OCI-LY1 (cell line): ENCODE measurements around the gene MEIOSIN.
"Not testable (repeated sequence)": the region's sequence is repeated elsewhere in the genome, so short reads cannot be mapped to it uniquely, and the experiment has no call there.

Source experiments
- H2AFZ ChIP-seq: fragments of 200-600 bp; sonication (generic), shearing (Covaris generic); 2 replicates; pipeline ENCODE4 v1.6.0; 2014; ENCODE audit warnings: antibody characterized with exemption, mild to moderate bottlenecking, low read length
- H3F3A ChIP-seq: fragments of 200-600 bp; sonication (generic), shearing (Covaris generic); 2 replicates; pipeline ENCODE4 v1.6.0; 2014; ENCODE audit warnings: mild to moderate bottlenecking, antibody characterized with exemption, low read length, moderate library complexity; ENCODE audit not compliant: insufficient read depth
- H3K27ac ChIP-seq: fragments of 200-600 bp; sonication (generic); 2 replicates; pipeline ENCODE4 v1.5.1; 2014; ENCODE audit warnings: low read length, mixed run types, mild to moderate bottlenecking, low read depth; ENCODE audit not compliant: poor library complexity, severe bottlenecking
- H3K27me3 ChIP-seq: fragments of 200-600 bp; sonication (generic); 2 replicates; pipeline ENCODE4 v1.6.0; 2014; ENCODE audit warnings: antibody characterized with exemption, mild to moderate bottlenecking, low read length, moderate library complexity; ENCODE audit not compliant: insufficient read depth
- H3K36me3 ChIP-seq: fragments of 200-600 bp; sonication (generic); 2 replicates; pipeline ENCODE4 v1.6.1; 2014; ENCODE audit warnings: mild to moderate bottlenecking, antibody characterized with exemption, low read length, moderate library complexity, mixed read lengths; ENCODE audit not compliant: insufficient read depth
- H3K4me1 ChIP-seq: fragments of 200-600 bp; sonication (generic); 2 replicates; pipeline ENCODE4 v1.5.1; 2014; ENCODE audit warnings: mild to moderate bottlenecking, low read length, moderate library complexity; ENCODE audit not compliant: insufficient read depth, severe bottlenecking
- H3K4me2 ChIP-seq: fragments of 200-600 bp; sonication (generic), shearing (Covaris generic); 2 replicates; pipeline ENCODE4 v1.6.1; 2014; ENCODE audit warnings: low read length
- H3K4me3 ChIP-seq: fragments of 200-600 bp; sonication (generic); 2 replicates; pipeline ENCODE4 v1.5.1; 2014; ENCODE audit warnings: low read length, low read depth, mild to moderate bottlenecking, mixed read lengths; ENCODE audit not compliant: poor library complexity, severe bottlenecking
- H3K79me2 ChIP-seq: fragments of 200-600 bp; shearing (Covaris generic); 2 replicates; pipeline ENCODE4 v1.6.1; 2016; ENCODE audit warnings: mixed run types, low read length, mixed read lengths; ENCODE audit not compliant: insufficient read depth
- H3K9ac ChIP-seq: fragments of 200-600 bp; sonication (generic), shearing (Covaris generic); 2 replicates; pipeline ENCODE4 v1.6.1; 2014; ENCODE audit warnings: mild to moderate bottlenecking, low read length, mixed read lengths
- H3K9me2 ChIP-seq: fragments of 200-600 bp; sonication (generic), shearing (Covaris generic); 2 replicates; pipeline ENCODE4 v1.6.1; 2014; ENCODE audit warnings: low read depth, mild to moderate bottlenecking, low read length, mixed read lengths
- H3K9me3 ChIP-seq: fragments of 200-600 bp; shearing (Covaris generic); 2 replicates; pipeline ENCODE4 v1.6.1; 2014; ENCODE audit warnings: low read length, mixed read lengths
- H4K20me1 ChIP-seq: fragments of 200-600 bp; sonication (generic), shearing (Covaris generic); 2 replicates; pipeline ENCODE4 v1.6.0; 2016; ENCODE audit warnings: mild to moderate bottlenecking, low read length; ENCODE audit not compliant: insufficient read depth
- CTCF ChIP-seq: fragments of 200-600 bp; sonication (generic), shearing (Covaris generic); IDR thresholded peaks from 2 replicates; pipeline ENCODE4 v1.5.1; 2017; ENCODE audit warnings: mild to moderate bottlenecking, antibody characterized with exemption, low read length, moderate library complexity, mixed read lengths
- EZH2 ChIP-seq: fragments of 200-600 bp; sonication (generic), shearing (Covaris generic); IDR thresholded peaks from 2 replicates; pipeline ENCODE4 v1.8.0; 2017; ENCODE audit warnings: borderline replicate concordance, mixed run types, mild to moderate bottlenecking, antibody characterized with exemption, low read length, moderate library complexity, mixed read lengths

MEIOSIN gene

GRCh38 chr19:45717131-45717982, 15.9 kb upstream of the MEIOSIN start:
- peak overlapping the region; percentile 91 for H3K4me2 ChIP-seq
- peak; percentile 24; the same call in 1 of the 2 replicates for TF ChIP-seq CTCF
- no peak for TF ChIP-seq EZH2
- peaks cover 21% of the 10 kb centered on the region for H3K79me2 ChIP-seq
- H3K27me3 ChIP-seq, result no peaks in the 10 kb centered on the region
- H3F3A ChIP-seq, result no peaks in the 10 kb centered on the region
- H3K9me3 ChIP-seq, result no peaks in the 10 kb centered on the region
- peaks cover 16% of the 10 kb centered on the region for H3K36me3 ChIP-seq
- no peaks in the 10 kb centered on the region for H4K20me1 ChIP-seq
- H3K9me2 ChIP-seq, result no peaks in the 10 kb centered on the region
- H3K4me1 ChIP-seq, result peaks cover 31% of the 10 kb centered on the region
- H3K9ac ChIP-seq, result peak overlapping the region; percentile 96
- peak overlapping the region; percentile 76 for H3K4me3 ChIP-seq
- peak overlapping the region; percentile 74 for H3K27ac ChIP-seq
- H2AFZ ChIP-seq, result no peak overlapping the region

- Histone ChIP-seq H3F3A (no peaks in the 10 kb centered on the region), H3K4me2 (peak overlapping the region; percentile 91), H3K9me2 (no peaks in the 10 kb centered on the region), H3K4me1 (peaks cover 31% of the 10 kb centered on the region), H4K20me1 (no peaks in the 10 kb centered on the region), H3K9ac (peak overlapping the region; percentile 85), H2AFZ (no peak overlapping the region), H3K79me2 (peaks cover 21% of the 10 kb centered on the region), H3K9me3 (no peaks in the 10 kb centered on the region), H3K4me3 (peak overlapping the region; percentile 66), H3K36me3 (peaks cover 12% of the 10 kb centered on the region), H3K27ac (peak overlapping the region; percentile 74), H3K27me3 (no peaks in the 10 kb centered on the region)
- TF ChIP-seq CTCF, result no peak
- no peak for TF ChIP-seq EZH2
Observed at GRCh38 chr19:45717983-45718650, 15.1 kb upstream of the MEIOSIN start.

- H3K9me3 ChIP-seq, H4K20me1 ChIP-seq, H3K4me2 ChIP-seq, H3K4me3 ChIP-seq, H3K9me2 ChIP-seq, H3K27me3 ChIP-seq, H3F3A ChIP-seq, H3K27ac ChIP-seq, H2AFZ ChIP-seq, H3K9ac ChIP-seq: not testable (repeated sequence)
- peaks cover 21% of the 10 kb centered on the region for H3K36me3 ChIP-seq
- H3K4me1 ChIP-seq, result peaks cover 23% of the 10 kb centered on the region
- H3K79me2 ChIP-seq, result peaks cover 21% of the 10 kb centered on the region
Observed at GRCh38 chr19:45720065-45720464, 13.2 kb upstream of the MEIOSIN start.

GRCh38 chr19:45728683-45729082, 4.6 kb upstream of the MEIOSIN start:
- not testable (repeated sequence) for H3F3A ChIP-seq, H3K4me3 ChIP-seq, H3K4me2 ChIP-seq, H3K9me3 ChIP-seq, H3K9me2 ChIP-seq, H3K9ac ChIP-seq, H2AFZ ChIP-seq, H3K27ac ChIP-seq, H3K4me1 ChIP-seq, H3K27me3 ChIP-seq, H4K20me1 ChIP-seq
- peaks cover 44% of the 10 kb centered on the region for H3K79me2 ChIP-seq
- peaks cover 14% of the 10 kb centered on the region; the same call in 1 of the 2 replicates for H3K36me3 ChIP-seq
